ENCODE measurements around the gene PRKCE. TPM values are rescaled to one million over a fixed set of nuclear protein-coding genes. Genes with fewer than 3 reads are reported as not detected.
A peak's percentile ranks its signal among the peaks of the same experiment; 100 is the strongest.

The PRKCE gene
- total and polyA plus RNA-seq, 2 donors (not counting 3 experiments of a cell fraction or from before 2014, with no cell fraction given) = 27.9 to 33.9 TPM

DNA sequence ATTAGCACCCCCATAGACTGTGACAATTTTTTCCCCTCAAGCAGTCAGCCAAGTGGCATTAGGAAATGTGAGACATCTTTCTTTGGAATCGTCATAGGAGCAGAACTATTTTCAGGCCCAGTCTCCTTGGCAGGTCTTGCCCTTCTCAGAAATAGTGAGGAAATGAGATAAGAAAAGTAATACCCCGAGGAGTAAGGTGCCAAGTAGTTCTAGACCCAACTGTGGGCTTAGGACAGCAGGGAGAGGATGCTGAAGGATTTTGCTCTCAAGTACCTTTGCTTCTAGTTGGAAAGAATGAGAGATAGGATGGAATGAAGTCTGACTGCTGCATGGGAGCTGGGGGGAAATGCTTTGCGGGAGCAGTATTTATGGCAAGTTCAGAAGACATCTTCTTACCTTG, 31.8 kb downstream of the PRKCE start:
- H3K4me3 ChIP-seq (replicated peaks in 1 of 3; ENCODE audit: insufficient read depth in 1 of 3, low read depth in 1 of 3, low read length in 3 of 3) = no peak overlapping the region
- H3K9ac ChIP-seq (replicated peaks; ENCODE audit: extremely low read depth, insufficient read depth, low read length) = no peak overlapping the region
- H3K9me3 ChIP-seq (replicated peaks; ENCODE audit: control insufficient read depth, insufficient read depth, low read length) = no peaks in the 10 kb centered on the region
- H3K79me2 ChIP-seq (ENCODE audit: control insufficient read depth, insufficient read depth, low read length) = no peaks in the 10 kb centered on the region
- H3K4me1 ChIP-seq (ENCODE audit: control insufficient read depth, extremely low read depth, insufficient read depth, low read length) = peaks cover 22% of the 10 kb centered on the region
- POLR2A ChIA-PET = no interaction called here
- intact Hi-C loops (cut with micrococcal nuclease) (loop anchor here (5.0 kb wide), 1 partner anchor 39 kb away; no protein-coding TSS in a partner anchor), dilution Hi-C loops (cut with MboI; ENCODE audit: extremely low pct_ligation_motif_present, low sequenced_read_pairs) (no loop called here)
- no peaks in the 10 kb centered on the region for H3K9me1 ChIP-seq (replicated peaks; ENCODE audit: control insufficient read depth, extremely low read depth, insufficient read depth, low read length)
- CTCF ChIA-PET = interaction anchor here (1.1 to 1.6 kb wide), 5 partner anchors 24 to 242 kb away, joined by 3 to 4 read pairs (median 3); no protein-coding TSS in a partner anchor
- H2AFZ ChIP-seq (ENCODE audit: low read depth, low read length) = no peak overlapping the region
- TF ChIP-seq POLR2A (IDR thresholded peaks at IDR 0.05; ENCODE audit: low read depth, low read length) = no peak
- TF ChIP-seq GATA2 (IDR thresholded peaks at IDR 0.05; ENCODE audit: insufficient read depth, insufficient read length, low read depth, low read length) = peak; percentile 19
- no peaks in the 10 kb centered on the region for H3K36me3 ChIP-seq (ENCODE audit: control insufficient read depth in 2 of 2, extremely low read depth in 1 of 2, insufficient read depth in 2 of 2, low read length in 2 of 2)
- BruUV-seq (replicated peaks) = no TSS peak
- H4K20me1 ChIP-seq (replicated peaks; ENCODE audit: control insufficient read depth, extremely low read depth, insufficient read depth, low read length) = no peaks in the 10 kb centered on the region
- no peak overlapping the region for H3K4me2 ChIP-seq (ENCODE audit: insufficient read depth, low read length)
- DNase-seq (ENCODE audit: low read depth, low spot score) (peak; percentile 47), FAIRE-seq (no peak)
- no peaks in the 10 kb centered on the region for H3K27me3 ChIP-seq (ENCODE audit: control insufficient read depth in 2 of 2, insufficient read depth in 2 of 2, low read length in 2 of 2)
- H3K27ac ChIP-seq (ENCODE audit: insufficient read depth, low read depth, low read length) = no peak overlapping the region

DNA sequence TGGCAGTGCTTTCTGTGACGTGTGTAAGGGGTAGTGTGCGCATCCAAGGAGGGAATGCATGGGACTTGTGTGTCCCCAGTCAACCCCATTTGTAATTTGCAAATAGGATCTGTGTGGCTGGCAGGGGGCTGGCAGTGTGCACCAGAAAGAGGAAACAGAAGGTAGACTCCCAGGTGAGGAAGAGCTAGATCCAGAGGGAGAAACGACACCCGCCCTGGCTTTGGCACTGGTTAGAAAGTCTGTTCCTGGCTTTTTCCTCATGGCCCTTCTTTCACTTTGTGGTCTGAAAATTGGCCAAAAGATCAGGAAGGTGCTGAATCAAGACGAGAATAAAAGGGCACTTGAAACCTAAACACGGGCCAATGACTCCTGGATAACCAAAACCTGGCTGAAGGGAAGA, 33.3 kb downstream of the PRKCE start:
- no TSS peak for BruUV-seq (replicated peaks)
- Histone ChIP-seq H3K4me1 (ENCODE audit: control insufficient read depth, extremely low read depth, insufficient read depth, low read length) (peaks cover 22% of the 10 kb centered on the region), H4K20me1 (replicated peaks; ENCODE audit: control insufficient read depth, extremely low read depth, insufficient read depth, low read length) (no peaks in the 10 kb centered on the region), H2AFZ (ENCODE audit: low read depth, low read length) (no peak overlapping the region), H3K79me2 (ENCODE audit: control insufficient read depth, insufficient read depth, low read length) (no peaks in the 10 kb centered on the region), H3K27me3 (ENCODE audit: control insufficient read depth in 2 of 2, insufficient read depth in 2 of 2, low read length in 2 of 2) (no peaks in the 10 kb centered on the region), H3K4me3 (replicated peaks in 1 of 3; ENCODE audit: insufficient read depth in 1 of 3, low read depth in 1 of 3, low read length in 3 of 3) (no peak overlapping the region), H3K27ac (ENCODE audit: insufficient read depth, low read depth, low read length) (no peak overlapping the region), H3K9me1 (replicated peaks; ENCODE audit: control insufficient read depth, extremely low read depth, insufficient read depth, low read length) (no peaks in the 10 kb centered on the region), H3K36me3 (ENCODE audit: control insufficient read depth in 2 of 2, extremely low read depth in 1 of 2, insufficient read depth in 2 of 2, low read length in 2 of 2) (no peaks in the 10 kb centered on the region), H3K4me2 (ENCODE audit: insufficient read depth, low read length) (no peak overlapping the region), H3K9me3 (replicated peaks; ENCODE audit: control insufficient read depth, insufficient read depth, low read length) (no peaks in the 10 kb centered on the region), H3K9ac (replicated peaks; ENCODE audit: extremely low read depth, insufficient read depth, low read length) (no peak overlapping the region)
- FAIRE-seq (no peak), DNase-seq (ENCODE audit: low read depth, low spot score) (no peak)
- TF ChIP-seq POLR2A (IDR thresholded peaks at IDR 0.05; ENCODE audit: low read depth, low read length) = no peak
- TF ChIP-seq POLR2AphosphoS5 (IDR thresholded peaks at IDR 0.05; ENCODE audit: insufficient read depth, low read depth, low read length) = no peak
- no peak for TF ChIP-seq FOS (IDR thresholded peaks at IDR 0.05; ENCODE audit: borderline replicate concordance, insufficient read depth, low read length)
- no peak for TF ChIP-seq MAX (IDR thresholded peaks at IDR 0.05; ENCODE audit: insufficient read depth, insufficient read length)
- no peak for TF ChIP-seq MYC (IDR thresholded peaks at IDR 0.05; ENCODE audit: low read depth, low read length)
- no peak for TF ChIP-seq JUN (IDR thresholded peaks at IDR 0.05; ENCODE audit: borderline replicate concordance, insufficient read depth, insufficient read length, low read depth)
- TF ChIP-seq, protein P1, sequence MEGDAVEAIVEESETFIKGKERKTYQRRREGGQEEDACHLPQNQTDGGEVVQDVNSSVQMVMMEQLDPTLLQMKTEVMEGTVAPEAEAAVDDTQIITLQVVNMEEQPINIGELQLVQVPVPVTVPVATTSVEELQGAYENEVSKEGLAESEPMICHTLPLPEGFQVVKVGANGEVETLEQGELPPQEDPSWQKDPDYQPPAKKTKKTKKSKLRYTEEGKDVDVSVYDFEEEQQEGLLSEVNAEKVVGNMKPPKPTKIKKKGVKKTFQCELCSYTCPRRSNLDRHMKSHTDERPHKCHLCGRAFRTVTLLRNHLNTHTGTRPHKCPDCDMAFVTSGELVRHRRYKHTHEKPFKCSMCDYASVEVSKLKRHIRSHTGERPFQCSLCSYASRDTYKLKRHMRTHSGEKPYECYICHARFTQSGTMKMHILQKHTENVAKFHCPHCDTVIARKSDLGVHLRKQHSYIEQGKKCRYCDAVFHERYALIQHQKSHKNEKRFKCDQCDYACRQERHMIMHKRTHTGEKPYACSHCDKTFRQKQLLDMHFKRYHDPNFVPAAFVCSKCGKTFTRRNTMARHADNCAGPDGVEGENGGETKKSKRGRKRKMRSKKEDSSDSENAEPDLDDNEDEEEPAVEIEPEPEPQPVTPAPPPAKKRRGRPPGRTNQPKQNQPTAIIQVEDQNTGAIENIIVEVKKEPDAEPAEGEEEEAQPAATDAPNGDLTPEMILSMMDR (IDR thresholded peaks at IDR 0.05; ENCODE audit: extremely low read depth in 1 of 2, insufficient read depth in 1 of 2, low read depth in 1 of 2, low read length in 2 of 2) = no peak
- TF ChIP-seq GATA2 (IDR thresholded peaks at IDR 0.05; ENCODE audit: insufficient read depth, insufficient read length, low read depth, low read length) = no peak
- TF ChIP-seq EZH2 (IDR thresholded peaks at IDR 0.05; ENCODE audit: borderline replicate concordance, low read depth, low read length, severe bottlenecking) = no peak
- intact Hi-C loops (cut with micrococcal nuclease) = loop anchor here (5.0 kb wide), 1 partner anchor 38 kb away; no protein-coding TSS in a partner anchor
- ChIA-PET POLR2A (no interaction called here), CTCF (interaction anchor here (1.1 to 1.5 kb wide), 3 partner anchors 9 to 73 kb away, joined by 3 to 5 read pairs (median 4); no protein-coding TSS in a partner anchor)
- dilution Hi-C loops (cut with MboI; ENCODE audit: extremely low pct_ligation_motif_present, low sequenced_read_pairs) = no loop called here
